NCI-H2171 (cell line): Measurements from ENCODE around the gene ELMO2.

ENCODE experiments used
- DNase-seq: peaks from one replicate; lab custom pipeline; 2025; lab: John Stamatoyannopoulos, UW

Gene ELMO2

DNA sequence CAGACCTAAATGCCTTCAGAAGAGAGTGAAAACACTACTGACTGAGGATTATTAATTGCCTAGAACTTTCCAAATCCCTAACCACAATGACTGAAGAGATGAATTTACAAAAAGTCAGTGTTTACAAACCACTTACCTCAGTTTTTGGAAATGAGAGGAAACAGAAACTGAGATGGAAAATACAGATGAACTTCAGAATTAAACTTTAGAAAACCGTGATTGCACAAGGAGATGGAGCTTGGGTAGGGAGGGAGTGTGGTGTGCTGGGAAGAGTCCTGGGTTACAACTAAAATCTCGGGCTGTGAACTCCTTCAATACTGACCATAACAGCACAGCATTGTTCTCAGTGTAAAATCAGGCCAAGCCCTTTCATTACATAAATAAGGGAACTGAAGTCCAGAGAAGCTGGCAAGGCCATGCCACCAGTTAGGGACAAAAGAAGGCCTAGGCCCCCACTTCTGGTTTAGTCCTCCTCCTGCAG is 4.0 kb downstream of the ELMO2 start:
- DNase-seq = no peak

GRCh38 chr20:46401478-46401860 is 4.9 kb downstream of the ELMO2 start:
- DNase-seq = no peak

DNA sequence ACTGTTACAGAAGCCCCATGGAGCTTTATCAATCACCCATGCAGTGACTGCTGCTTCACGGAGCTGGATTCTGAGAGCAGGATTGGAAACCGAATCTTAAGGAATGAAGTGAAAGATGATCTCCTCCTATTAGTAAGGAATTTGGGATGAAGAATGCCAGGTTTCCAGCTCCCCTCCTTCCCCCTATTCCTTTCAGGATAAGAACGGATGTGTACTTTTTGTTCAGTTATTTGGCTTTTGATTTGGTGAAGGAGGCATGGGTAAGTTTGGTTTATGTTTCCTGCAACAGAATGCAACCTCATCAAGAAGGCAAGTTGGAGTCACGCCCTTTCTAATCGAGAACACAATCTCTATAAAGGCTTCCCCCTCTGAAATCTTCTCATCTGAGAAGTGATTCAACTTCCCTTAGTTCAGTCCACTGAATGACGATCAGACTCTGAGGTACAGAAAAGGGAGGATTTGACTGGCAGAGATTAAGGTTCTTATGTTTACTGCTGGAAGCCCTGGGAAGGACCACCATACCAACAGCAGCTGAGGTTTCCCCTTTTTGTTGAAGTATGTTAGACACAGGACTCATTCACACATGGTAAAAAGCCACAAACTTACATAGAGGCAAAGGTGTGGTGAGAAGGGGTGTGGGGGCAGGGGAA is 5.5 kb downstream of the ELMO2 start:
- no peak for DNase-seq

- no peak for DNase-seq
Measured at GRCh38 chr20:46400253-46400652, 6.2 kb downstream of the ELMO2 start.

GRCh38 chr20:46399401-46399800 is 7.0 kb downstream of the ELMO2 start:
- DNase-seq = no peak

- no peak for DNase-seq
Measured at GRCh38 chr20:46398963-46399362, 7.5 kb downstream of the ELMO2 start.

DNA sequence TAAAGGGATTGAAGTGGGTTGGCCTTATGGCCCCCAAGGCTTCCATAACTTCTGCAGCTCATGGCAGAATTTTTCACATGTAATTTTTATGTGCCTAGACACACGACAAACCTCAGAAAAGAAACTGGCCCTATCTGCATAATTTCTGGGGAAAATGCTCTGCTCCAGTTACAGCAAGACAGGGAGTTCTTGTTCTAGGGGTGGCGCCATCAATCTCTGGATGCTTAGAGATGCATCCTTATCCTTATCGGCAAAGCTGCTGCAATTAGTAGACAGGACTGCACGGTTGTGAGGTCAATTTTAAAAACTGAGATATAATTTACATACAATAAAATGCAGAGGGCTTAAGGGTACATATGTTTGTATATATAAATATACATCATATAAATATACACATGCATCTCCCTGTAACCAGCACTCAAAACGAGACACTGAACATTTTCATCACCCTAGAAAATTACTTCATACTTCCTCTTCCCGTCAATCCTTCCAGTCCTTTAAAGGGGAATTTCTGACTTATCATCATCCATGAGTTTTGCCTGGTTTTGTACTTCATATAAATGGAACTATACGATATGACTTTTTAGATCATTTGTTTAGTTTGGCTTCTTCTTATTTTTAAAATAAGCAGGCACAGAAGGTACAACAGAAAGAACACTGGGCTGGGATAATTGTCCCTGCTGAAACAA is 10.2 kb downstream of the ELMO2 start:
- DNase-seq = no peak

DNA sequence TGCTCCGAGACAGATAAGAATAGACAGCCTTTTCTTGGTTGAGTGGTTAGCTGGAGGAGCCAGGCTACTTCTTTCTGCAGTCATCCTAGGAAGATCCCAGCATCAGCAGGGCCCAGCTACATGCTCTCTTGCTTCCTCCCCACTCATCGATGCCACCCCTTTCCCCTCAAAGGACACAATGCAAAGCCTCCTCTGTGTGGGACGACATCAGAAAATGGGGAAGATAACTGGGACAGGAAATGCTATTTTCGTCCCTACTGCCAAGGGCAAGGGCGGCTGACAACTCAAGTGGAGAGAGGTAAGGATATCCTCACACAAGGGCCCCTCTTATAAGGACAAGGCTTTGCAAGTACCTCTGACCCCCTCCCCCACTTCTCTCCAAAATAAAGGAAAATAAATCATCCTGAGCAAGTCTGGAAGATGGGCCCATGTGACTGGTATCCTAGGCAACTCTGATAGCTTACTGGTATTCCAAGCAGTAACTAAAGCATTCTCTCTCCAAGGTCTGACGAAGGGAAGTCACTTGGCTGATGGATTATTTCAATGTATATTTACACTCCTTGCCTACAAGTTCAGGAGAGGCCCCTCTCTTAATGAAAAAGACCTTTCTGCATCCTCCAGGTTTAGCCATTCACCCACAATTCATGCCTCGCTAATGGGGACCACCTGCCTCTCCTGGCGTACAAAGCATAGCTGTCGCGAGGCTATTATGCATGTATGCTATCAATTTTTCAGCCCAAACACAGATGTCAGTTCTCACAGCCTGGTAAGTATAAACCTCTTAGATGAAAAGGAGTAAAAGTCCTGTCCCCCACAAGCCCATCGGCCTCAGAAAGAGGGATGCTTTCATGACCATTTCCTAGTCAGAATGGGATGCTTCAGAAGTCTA is 11.3 kb downstream of the ELMO2 start:
- no peak for DNase-seq

DNA sequence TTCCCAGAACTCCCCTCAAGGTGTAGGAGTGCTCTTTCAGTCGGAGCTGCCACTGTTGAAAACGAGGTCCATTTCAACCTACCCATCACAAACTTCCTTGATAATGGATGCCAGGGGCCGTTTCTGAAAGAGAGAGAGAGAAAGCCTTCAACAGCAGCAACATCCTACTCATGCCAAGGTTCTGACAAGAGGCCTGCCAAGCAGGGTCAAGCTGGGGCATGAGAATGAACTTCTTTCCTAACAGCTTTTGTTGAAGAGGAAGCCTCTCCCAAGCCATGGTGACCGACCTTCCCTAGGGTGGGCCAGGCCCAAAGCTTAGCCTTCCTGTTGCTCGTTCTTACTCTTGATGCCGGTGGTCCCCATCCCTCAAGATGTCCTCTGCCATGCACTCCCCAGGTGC is 12.4 kb downstream of the ELMO2 start:
- DNase-seq = no peak

- peak; percentile 62 for DNase-seq
Measured at GRCh38 chr20:46388937-46389336, 17.5 kb downstream of the ELMO2 start.

DNA sequence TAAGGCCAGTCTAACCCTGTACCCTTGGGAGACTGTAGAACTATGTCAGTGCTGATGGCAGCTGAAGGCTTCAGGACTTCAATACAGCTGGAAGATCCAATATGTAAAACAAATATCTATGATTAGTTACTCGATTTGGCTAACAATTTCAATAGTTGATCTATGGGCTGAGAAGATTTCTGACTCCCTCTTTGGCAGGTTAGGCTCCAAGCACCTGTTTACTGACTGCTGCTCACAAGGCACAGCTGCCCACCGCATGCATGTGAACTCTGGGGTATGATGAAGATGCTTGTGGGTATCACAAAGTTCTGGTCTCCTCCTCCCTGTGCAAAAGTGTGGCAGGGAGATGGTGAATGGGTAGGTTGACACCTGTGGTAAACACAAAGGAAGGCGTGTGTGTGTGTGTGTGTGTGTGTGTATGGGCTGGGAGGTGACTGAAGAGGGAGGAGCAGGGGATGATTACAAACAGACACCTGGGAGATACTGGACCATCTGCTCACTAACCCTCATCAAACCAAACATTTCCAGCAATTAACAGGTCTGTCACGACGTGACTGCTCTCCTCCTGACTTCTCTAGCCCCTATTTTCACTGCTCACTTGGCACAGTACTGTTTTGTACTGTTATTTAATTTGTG is 18.1 kb downstream of the ELMO2 start:
- DNase-seq = peak; percentile 85

DNA sequence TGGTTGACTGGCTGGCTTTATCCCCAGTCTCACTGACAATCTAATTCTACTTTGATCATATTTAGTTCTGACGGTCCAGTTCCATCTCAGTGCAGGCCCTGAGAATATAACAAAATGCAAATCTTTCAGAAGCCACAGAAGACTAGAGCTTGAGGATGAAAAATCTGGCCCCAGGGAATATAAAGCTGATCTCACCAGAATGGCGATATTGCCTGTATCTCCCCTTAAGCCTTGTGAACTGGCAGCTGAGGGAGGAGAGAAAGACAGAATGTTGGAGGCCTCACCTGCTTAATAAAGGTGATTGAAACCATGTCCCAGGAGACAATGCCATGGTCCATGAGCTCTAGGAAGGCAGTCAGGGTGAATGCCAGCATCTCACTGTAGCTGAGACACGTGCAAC is 19.4 kb downstream of the ELMO2 start:
- peak; percentile 53 for DNase-seq

DNA sequence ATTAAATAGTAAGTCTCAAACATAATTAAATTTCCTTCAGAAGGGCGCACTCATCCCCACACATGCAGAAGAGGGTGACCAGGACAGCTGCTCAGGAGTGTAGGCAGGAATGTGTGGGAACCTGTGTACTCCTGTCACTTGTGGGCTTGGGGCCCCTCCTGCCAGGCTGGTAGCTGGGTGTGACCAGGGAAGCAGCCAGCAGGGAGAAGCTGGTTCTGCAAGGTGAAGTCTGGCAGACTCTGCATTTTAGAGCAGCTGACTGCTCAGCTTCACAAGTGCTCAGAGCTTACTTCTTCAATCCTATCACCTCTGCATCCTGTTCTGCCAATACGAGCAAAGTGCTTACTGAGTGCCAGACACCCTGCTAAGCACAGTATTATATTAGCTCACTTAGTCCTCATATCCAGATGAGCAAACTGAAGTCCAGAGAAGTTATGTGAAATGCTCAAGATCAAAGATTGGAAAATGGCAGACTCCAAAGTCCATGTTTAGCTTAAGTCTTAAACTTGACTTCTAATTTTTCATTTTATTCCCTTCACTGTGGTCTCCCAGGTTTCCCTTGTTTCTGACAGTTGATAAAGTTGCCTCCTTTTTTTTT is 27.9 kb downstream of the ELMO2 start:
- DNase-seq = no peak

GRCh38 chr20:46377518-46377917 is 28.9 kb downstream of the ELMO2 start:
- no peak for DNase-seq

DNA sequence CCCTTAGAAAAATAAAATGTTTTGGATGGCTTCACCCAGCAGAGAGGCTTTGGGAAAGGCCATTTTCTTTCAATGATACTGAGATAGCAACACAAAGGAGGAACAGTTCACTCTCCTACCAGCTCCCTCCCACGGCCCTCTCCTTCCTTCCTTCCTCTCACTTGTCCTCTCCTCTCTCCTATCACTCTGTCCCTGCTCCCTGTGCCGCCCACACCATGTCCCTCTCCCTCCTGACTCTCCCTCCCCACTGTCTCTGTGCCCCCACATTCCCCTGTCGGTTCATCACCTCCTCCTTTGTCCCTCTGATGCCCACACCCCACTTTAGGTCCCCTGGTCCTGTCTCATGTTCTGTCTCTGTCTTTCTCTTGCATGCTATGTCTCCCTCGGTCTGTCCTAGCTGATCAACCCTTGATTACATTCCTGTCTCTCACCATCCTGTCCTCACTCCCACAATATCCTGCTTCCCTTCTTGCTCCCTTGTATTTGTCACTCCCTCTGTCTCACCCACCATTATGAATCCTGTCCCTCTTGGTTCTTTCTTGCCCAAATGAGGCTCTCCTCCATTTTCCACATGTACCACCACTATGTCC is 30.1 kb downstream of the ELMO2 start:
- DNase-seq = no peak

DNA sequence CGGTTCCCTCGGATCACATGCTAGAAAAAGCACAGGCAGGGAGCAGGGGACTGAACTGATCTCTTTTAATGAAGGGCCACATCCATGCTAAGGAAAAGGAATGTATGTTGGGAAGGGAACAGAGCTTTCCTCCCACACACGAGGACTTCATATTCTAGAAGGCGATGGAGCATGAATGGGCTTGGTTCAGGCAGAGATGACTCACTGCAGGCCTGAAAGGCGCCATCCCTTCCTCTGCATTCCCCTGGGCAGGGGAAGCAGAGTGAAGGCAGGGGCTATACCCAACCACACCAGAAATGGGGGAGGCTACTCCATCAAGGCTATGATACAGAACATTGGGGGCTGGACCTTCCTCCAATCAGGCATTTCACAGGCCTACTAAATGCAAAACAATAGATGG is 30.6 kb downstream of the ELMO2 start:
- no peak for DNase-seq

GRCh38 chr20:46374383-46374782 is 32.0 kb downstream of the ELMO2 start:
- no peak for DNase-seq

DNA sequence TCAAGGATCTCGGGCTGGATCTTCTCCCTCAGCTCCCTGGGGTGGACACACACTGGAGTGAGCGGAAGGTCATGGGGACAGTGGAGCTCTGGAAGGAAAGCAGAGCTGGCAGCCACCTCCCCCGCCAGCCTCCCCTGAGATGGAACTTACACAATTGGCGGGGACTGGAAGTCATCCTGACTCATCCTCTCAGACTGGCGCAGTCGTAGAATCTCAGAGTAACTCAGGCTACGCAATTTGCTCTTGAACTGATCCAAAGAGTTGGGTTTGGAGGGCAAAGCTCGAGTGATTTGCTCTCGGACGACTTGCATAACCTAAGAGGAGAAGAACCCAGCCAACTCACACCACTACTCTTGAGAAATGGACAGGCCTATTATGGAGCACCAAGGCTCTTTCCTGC is 34.8 kb downstream of the ELMO2 start:
- DNase-seq = no peak

- no peak for DNase-seq
Measured at GRCh38 chr20:46368902-46369268, 37.5 kb downstream of the ELMO2 start.

GRCh38 chr20:46367967-46368901 is 38.2 kb downstream of the ELMO2 start:
- no peak for DNase-seq

GRCh38 chr20:46367234-46367633 is 39.2 kb downstream of the ELMO2 start:
- DNase-seq = no peak
